Panc1 (cell line): ENCODE data around the gene FAM117B. TPM values are rescaled to one million over a fixed set of nuclear protein-coding genes. Genes with fewer than 3 reads are reported as not detected.

Source experiments
- ATAC-seq: fragments of 200-7000 bp; cut with Tn5 transposase; 2 replicates; pipeline ENCODE4 v1.9.1; 2020; ENCODE audit warnings: mild to moderate bottlenecking, moderate library complexity
- BruUV-seq: library from RNA; stranded (reverse); fragments of 400-500 nt; replicated peaks from 2 replicates; lab custom pipeline; 2021; lab: Mats Ljungman, UMichigan
- CTCF ChIA-PET: fragments of 300-600 bp; sonication (Branson Sonifier 250); formaldehyde crosslinking; loops from one replicate; lab custom pipeline; 2022; ENCODE audit warnings: antibody characterized with exemption; lab: Charles Lee
- POLR2A ChIA-PET: fragments of 300-600 bp; sonication (Branson Sonifier 250); formaldehyde crosslinking; loops from one replicate; lab custom pipeline; 2022; ENCODE audit warnings: antibody characterized with exemption; lab: Charles Lee
- DNase-seq: peaks from one replicate; pipeline ENCODE4 v3.0.0-alpha.2; 2010; ENCODE audit warnings: low read depth, low spot score
- H3K27ac ChIP-seq: 2 replicates; pipeline ENCODE4 v1.5.1; 2011; ENCODE audit warnings: mild to moderate bottlenecking, low read length, inconsistent platforms
- H3K27me3 ChIP-seq: fragments of 200-500 bp; sonication (Bioruptor generic); 2 replicates; pipeline ENCODE4 v1.6.0; 2014; ENCODE audit warnings: low read length, inconsistent platforms; ENCODE audit not compliant: control insufficient read depth, insufficient read depth
- H3K36me3 ChIP-seq: fragments of 200-500 bp; sonication (Bioruptor generic); 2 replicates; pipeline ENCODE4 v1.5.1; 2014; ENCODE audit warnings: inconsistent platforms, mild to moderate bottlenecking, low read length, moderate library complexity; ENCODE audit not compliant: control insufficient read depth, insufficient read depth
- H3K4me1 ChIP-seq: 2 replicates; pipeline ENCODE4 v1.5.1; 2011; ENCODE audit warnings: inconsistent platforms, mild to moderate bottlenecking, low read length, moderate library complexity; ENCODE audit not compliant: control insufficient read depth, insufficient read depth
- H3K4me3 ChIP-seq, 2 experiments: 2 replicates each; pipeline ENCODE4 v1.5.1; 2011 to 2012; ENCODE audit warnings: low read depth in 2 of 2, low read length in 2 of 2, mild to moderate bottlenecking in 2 of 2, inconsistent platforms in 1 of 2, moderate library complexity in 1 of 2
- H3K9me3 ChIP-seq: fragments of 200-500 bp; sonication (Bioruptor generic); 2 replicates; pipeline ENCODE4 v1.5.1; 2014; ENCODE audit warnings: low read depth, mild to moderate bottlenecking, inconsistent platforms, low read length, moderate library complexity; ENCODE audit not compliant: control insufficient read depth, insufficient read depth
- POLR2AphosphoS5 ChIP-seq: IDR thresholded peaks from 2 replicates; pipeline ENCODE4 v1.6.1; 2012; ENCODE audit warnings: mild to moderate bottlenecking, low read depth, low read length, moderate library complexity
- SIN3A ChIP-seq: IDR thresholded peaks from 2 replicates; pipeline ENCODE4 v1.6.1; 2012; ENCODE audit warnings: low read depth, mild to moderate bottlenecking, low read length, moderate library complexity, borderline replicate concordance; ENCODE audit not compliant: insufficient read depth
- TCF7L2 ChIP-seq: IDR thresholded peaks from 2 replicates; pipeline ENCODE4 v1.6.1; 2011; ENCODE audit warnings: mild to moderate bottlenecking, low read depth, low read length, inconsistent platforms
- in situ Hi-C: cut with HindIII; loops from 2 replicates; pipeline ENCODE4 v1.10.0; 2016; ENCODE audit warnings: low sequenced_read_pairs, low pct_unique_long_range_greater_than_20kb
- intact Hi-C: fragments of 100-400 bp; cut with micrococcal nuclease; formaldehyde crosslinking; loops from one replicate; pipeline ENCODE4 v1.10.0; 2022; ENCODE audit not compliant: unreplicated experiment
- total RNA-seq: library from RNA; stranded (reverse); gene quantifications from one replicate; pipeline ENCODE4 v1.2.1, GENCODE V29; 2021; ENCODE audit not compliant: unreplicated experiment
- TF ChIP-seq, protein P1 (sequence below): fragments of 450-650 bp; IDR thresholded peaks from 2 replicates; pipeline ENCODE4 v1.5.1; 2017; ENCODE audit warnings: mild to moderate bottlenecking
- TF ChIP-seq, protein P2 (sequence below), 2 experiments: IDR thresholded peaks; 2 replicates each; pipeline ENCODE4 v1.6.1; 2011 to 2012; ENCODE audit warnings: low read depth in 2 of 2, control low read depth in 1 of 2, low read length in 1 of 2, mild to moderate bottlenecking in 1 of 2, moderate library complexity in 1 of 2; ENCODE audit not compliant: insufficient read depth in 1 of 2

The FAM117B gene
- total RNA-seq, 1 experiment from 2014 or later, result 7.8 TPM

DNA sequence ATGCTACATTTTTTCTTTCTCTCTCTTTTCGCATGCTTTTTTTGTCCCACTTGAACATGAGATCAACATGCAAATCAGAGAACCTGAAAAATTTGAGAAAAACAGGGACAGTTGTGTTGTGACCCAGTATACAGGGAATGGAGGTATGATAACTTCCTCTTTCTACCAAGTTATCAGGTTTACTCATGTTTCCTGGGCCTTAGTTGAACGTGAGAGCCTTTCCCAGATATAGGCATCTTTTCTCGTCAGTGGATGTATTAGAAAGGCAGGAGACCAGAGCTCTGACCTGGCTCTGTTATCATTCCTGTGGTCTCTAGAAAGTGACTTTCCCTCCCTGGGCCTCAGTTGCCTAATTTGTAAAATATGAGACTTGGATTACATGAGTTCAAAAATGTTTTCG is 30.1 kb upstream of the FAM117B start:
- Histone ChIP-seq H3K9me3 (no peaks in the 10 kb centered on the region), H3K4me3 (no peak overlapping the region), H3K27me3 (no peaks in the 10 kb centered on the region), H3K36me3 (no peaks in the 10 kb centered on the region), H3K4me1 (no peaks in the 10 kb centered on the region), H3K27ac (no peak overlapping the region)
- POLR2A ChIA-PET, result no interaction called here
- DNase-seq (no peak), ATAC-seq (no peak)
- TF ChIP-seq, protein P1, sequence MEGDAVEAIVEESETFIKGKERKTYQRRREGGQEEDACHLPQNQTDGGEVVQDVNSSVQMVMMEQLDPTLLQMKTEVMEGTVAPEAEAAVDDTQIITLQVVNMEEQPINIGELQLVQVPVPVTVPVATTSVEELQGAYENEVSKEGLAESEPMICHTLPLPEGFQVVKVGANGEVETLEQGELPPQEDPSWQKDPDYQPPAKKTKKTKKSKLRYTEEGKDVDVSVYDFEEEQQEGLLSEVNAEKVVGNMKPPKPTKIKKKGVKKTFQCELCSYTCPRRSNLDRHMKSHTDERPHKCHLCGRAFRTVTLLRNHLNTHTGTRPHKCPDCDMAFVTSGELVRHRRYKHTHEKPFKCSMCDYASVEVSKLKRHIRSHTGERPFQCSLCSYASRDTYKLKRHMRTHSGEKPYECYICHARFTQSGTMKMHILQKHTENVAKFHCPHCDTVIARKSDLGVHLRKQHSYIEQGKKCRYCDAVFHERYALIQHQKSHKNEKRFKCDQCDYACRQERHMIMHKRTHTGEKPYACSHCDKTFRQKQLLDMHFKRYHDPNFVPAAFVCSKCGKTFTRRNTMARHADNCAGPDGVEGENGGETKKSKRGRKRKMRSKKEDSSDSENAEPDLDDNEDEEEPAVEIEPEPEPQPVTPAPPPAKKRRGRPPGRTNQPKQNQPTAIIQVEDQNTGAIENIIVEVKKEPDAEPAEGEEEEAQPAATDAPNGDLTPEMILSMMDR, result no peak
- TF ChIP-seq TCF7L2 (no peak), POLR2AphosphoS5 (no peak), SIN3A (no peak)
- TF ChIP-seq, protein P2, sequence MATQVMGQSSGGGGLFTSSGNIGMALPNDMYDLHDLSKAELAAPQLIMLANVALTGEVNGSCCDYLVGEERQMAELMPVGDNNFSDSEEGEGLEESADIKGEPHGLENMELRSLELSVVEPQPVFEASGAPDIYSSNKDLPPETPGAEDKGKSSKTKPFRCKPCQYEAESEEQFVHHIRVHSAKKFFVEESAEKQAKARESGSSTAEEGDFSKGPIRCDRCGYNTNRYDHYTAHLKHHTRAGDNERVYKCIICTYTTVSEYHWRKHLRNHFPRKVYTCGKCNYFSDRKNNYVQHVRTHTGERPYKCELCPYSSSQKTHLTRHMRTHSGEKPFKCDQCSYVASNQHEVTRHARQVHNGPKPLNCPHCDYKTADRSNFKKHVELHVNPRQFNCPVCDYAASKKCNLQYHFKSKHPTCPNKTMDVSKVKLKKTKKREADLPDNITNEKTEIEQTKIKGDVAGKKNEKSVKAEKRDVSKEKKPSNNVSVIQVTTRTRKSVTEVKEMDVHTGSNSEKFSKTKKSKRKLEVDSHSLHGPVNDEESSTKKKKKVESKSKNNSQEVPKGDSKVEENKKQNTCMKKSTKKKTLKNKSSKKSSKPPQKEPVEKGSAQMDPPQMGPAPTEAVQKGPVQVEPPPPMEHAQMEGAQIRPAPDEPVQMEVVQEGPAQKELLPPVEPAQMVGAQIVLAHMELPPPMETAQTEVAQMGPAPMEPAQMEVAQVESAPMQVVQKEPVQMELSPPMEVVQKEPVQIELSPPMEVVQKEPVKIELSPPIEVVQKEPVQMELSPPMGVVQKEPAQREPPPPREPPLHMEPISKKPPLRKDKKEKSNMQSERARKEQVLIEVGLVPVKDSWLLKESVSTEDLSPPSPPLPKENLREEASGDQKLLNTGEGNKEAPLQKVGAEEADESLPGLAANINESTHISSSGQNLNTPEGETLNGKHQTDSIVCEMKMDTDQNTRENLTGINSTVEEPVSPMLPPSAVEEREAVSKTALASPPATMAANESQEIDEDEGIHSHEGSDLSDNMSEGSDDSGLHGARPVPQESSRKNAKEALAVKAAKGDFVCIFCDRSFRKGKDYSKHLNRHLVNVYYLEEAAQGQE (IDR thresholded peaks at IDR 0.05; ENCODE audit: insufficient read depth in 1 of 2, low read depth in 2 of 2, low read length in 1 of 2), result no peak
- intact Hi-C loops (no loop called here), in situ Hi-C loops (no loop called here)
- CTCF ChIA-PET, result no interaction called here
- BruUV-seq, result no TSS peak

DNA sequence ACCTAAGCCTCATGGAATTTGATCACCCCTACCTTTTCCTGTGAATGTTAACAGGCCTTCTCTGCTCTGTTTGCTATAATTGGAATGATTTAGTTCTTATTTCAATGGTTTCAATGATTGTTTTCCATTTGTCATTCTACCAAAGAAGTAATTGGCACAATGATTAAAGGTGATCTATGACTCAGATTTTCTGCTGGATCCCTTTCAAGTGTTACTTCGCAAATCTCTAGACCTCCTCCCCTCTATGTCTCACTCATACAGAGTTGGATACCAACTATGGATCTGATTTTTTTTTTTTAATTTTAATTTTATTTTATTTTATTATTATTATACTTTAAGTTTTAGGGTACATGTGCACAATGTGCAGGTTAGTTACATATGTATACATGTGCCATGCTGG is 29.6 kb upstream of the FAM117B start:
- no peak for DNase-seq
- Histone ChIP-seq H3K36me3 (no peaks in the 10 kb centered on the region), H3K4me1 (no peaks in the 10 kb centered on the region), H3K27ac (no peak overlapping the region), H3K27me3 (no peaks in the 10 kb centered on the region; the same call in 1 of the 2 replicates), H3K9me3 (no peaks in the 10 kb centered on the region), H3K4me3 (no peak overlapping the region)
- no peak for ATAC-seq
- CTCF ChIA-PET, result no interaction called here
- BruUV-seq, result no TSS peak
- POLR2A ChIA-PET, result no interaction called here
- TF ChIP-seq, protein P1, result no peak
- TF ChIP-seq, protein P2 (IDR thresholded peaks at IDR 0.05; ENCODE audit: insufficient read depth in 1 of 2, low read depth in 2 of 2, low read length in 1 of 2), result no peak
- no peak for TF ChIP-seq SIN3A
- no peak for TF ChIP-seq TCF7L2
- no peak for TF ChIP-seq POLR2AphosphoS5
- in situ Hi-C loops, result no loop called here
- intact Hi-C loops, result no loop called here
